GM12878 (cell line): ENCODE data around the gene XPO1. TPM values are rescaled to one million over a fixed set of nuclear protein-coding genes. Genes with fewer than 3 reads are reported as not detected.

Experiments used
- ATAC-seq: fragments of 200-7000 bp; cut with Tn5 transposase; 3 replicates; pipeline ENCODE4 v1.9.1; 2020; ENCODE audit warnings: mild to moderate bottlenecking, moderate library complexity
- BruUV-seq: library from RNA; stranded (reverse); fragments of 400-500 nt; replicated peaks from 2 replicates; lab custom pipeline; 2021; lab: Mats Ljungman, UMichigan
- CTCF ChIA-PET: fragments of 300-600 bp; sonication (Branson Sonifier 250); formaldehyde crosslinking; extraction: SDS; loops from one replicate; lab custom pipeline; 2021; ENCODE audit warnings: inconsistent platforms; lab: Yijun Ruan, JAX
- POLR2A ChIA-PET: fragments of 350-600 bp; formaldehyde crosslinking; extraction: SDS; loops from one replicate; lab custom pipeline; 2021; ENCODE audit warnings: inconsistent platforms; lab: Charles Lee
- RAD21 ChIA-PET: fragments of 300-600 bp; sonication (Branson Sonifier 250); formaldehyde crosslinking; loops from one replicate; lab custom pipeline; 2023; ENCODE audit warnings: antibody characterized with exemption; ENCODE audit not compliant: unreplicated experiment; lab: Charles Lee
- SMC1A ChIA-PET: fragments of 300-600 bp; sonication (Branson Sonifier 250); formaldehyde crosslinking; loops from one replicate; lab custom pipeline; 2023; ENCODE audit not compliant: unreplicated experiment, uncharacterized antibody; lab: Charles Lee
- DNase-seq: peaks from one replicate; pipeline ENCODE4 v3.0.0-alpha.2; 2011; ENCODE audit warnings: low read depth, low spot score
- FAIRE-seq: peaks from 3 replicates; lab custom pipeline; 2011; peaks lifted over from hg19 to GRCh38; lab: Jason Lieb, UNC
- H2AFZ ChIP-seq: 2 replicates; pipeline ENCODE4 v1.6.0; 2011; ENCODE audit warnings: low read depth, low read length, control low read depth; ENCODE audit not compliant: control insufficient read depth
- H3K27ac ChIP-seq: 2 replicates; pipeline ENCODE4 v1.5.1; 2011; ENCODE audit warnings: control low read depth; ENCODE audit not compliant: control insufficient read depth, insufficient read depth
- H3K27me3 ChIP-seq, 2 experiments: replicated peaks in 1 of 2; 2 replicates each; pipeline versions ENCODE4 v1.6.0 to v1.6.1; 2011; ENCODE audit warnings: low read length in 1 of 2; ENCODE audit not compliant: control insufficient read depth in 2 of 2, insufficient read depth in 2 of 2
- H3K36me3 ChIP-seq, 2 experiments: 2 replicates each; pipeline ENCODE4 v1.5.1; 2011; ENCODE audit warnings: low read length in 1 of 2; ENCODE audit not compliant: control insufficient read depth in 2 of 2, insufficient read depth in 2 of 2
- H3K4me1 ChIP-seq: 2 replicates; pipeline ENCODE4 v1.6.1; 2011; ENCODE audit warnings: mild to moderate bottlenecking, low read length, moderate library complexity, mixed read lengths; ENCODE audit not compliant: control insufficient read depth, insufficient read depth
- H3K4me2 ChIP-seq: 2 replicates; pipeline ENCODE4 v1.6.0; 2011; ENCODE audit warnings: control low read depth; ENCODE audit not compliant: control insufficient read depth, insufficient read depth
- H3K4me3 ChIP-seq: fragments of 200-600 bp; sonication (generic); 2 replicates; pipeline ENCODE4 v1.5.1; 2016
- H3K79me2 ChIP-seq: 2 replicates; pipeline ENCODE4 v1.6.0; 2011; ENCODE audit warnings: low read length; ENCODE audit not compliant: control insufficient read depth, insufficient read depth
- H3K9ac ChIP-seq: 2 replicates; pipeline ENCODE4 v1.8.0; 2011; ENCODE audit warnings: low read length, control low read depth, mixed read lengths; ENCODE audit not compliant: control insufficient read depth, insufficient read depth
- H3K9me3 ChIP-seq: replicated peaks from 3 replicates; pipeline ENCODE4 v1.5.1; 2011; ENCODE audit warnings: mild to moderate bottlenecking, low read length; ENCODE audit not compliant: control insufficient read depth, insufficient read depth
- H4K20me1 ChIP-seq: 2 replicates; pipeline ENCODE4 v1.6.0; 2011; ENCODE audit not compliant: control insufficient read depth, insufficient read depth
- ASH2L ChIP-seq: fragments of 300-600, 200-600 bp; sonication (generic); IDR thresholded peaks from 2 replicates; pipeline ENCODE4 v1.6.1; 2017; ENCODE audit warnings: low read depth, mild to moderate bottlenecking, borderline replicate concordance
- BHLHE40 ChIP-seq, 2 experiments: fragments of 450-650 bp in 1 of 2; IDR thresholded peaks; 2 replicates each; pipeline ENCODE4 v1.6.1; 2011 to 2017; ENCODE audit warnings: low read depth in 2 of 2, borderline replicate concordance in 1 of 2, improper control_type of control experiment in 1 of 2, low read length in 1 of 2, mild to moderate bottlenecking in 1 of 2
- CHD2 ChIP-seq: IDR thresholded peaks from 2 replicates; pipeline ENCODE4 v1.6.1; 2011; ENCODE audit warnings: low read depth, low read length, improper control_type of control experiment, borderline replicate concordance
- EZH2 ChIP-seq: IDR thresholded peaks from 2 replicates; pipeline ENCODE4 v1.6.1; 2012; ENCODE audit warnings: low read depth, mild to moderate bottlenecking, control low read depth, inconsistent platforms, low read length, borderline replicate concordance; ENCODE audit not compliant: control insufficient read depth
- MYC ChIP-seq: IDR thresholded peaks from 2 replicates; pipeline ENCODE4 v1.6.1; 2011; ENCODE audit warnings: mild to moderate bottlenecking, low read length, moderate library complexity, inconsistent platforms; ENCODE audit not compliant: insufficient read depth, insufficient replicate concordance, insufficient read length, severe bottlenecking
- NFXL1 ChIP-seq: fragments of 450-650 bp; IDR thresholded peaks from 2 replicates; pipeline ENCODE4 v1.6.1; 2017; ENCODE audit warnings: antibody characterized with exemption, mild to moderate bottlenecking, borderline replicate concordance
- WGBS: methylation state at CpG from one replicate; pipeline ENCODE4 v1.1.6; 2016; ENCODE audit warnings: low lambda C conversion rate; ENCODE audit not compliant: insufficient replicate concordance, insufficient coverage; ENCODE audit errors: missing lambda C conversion rate; 5-methylcytosine and 5-hydroxymethylcytosine counted together
- in situ Hi-C: fragments of 300-500 bp; cut with MboI; formaldehyde crosslinking; loops from 9 replicates; pipeline ENCODE4 v1.14.3; 2018; ENCODE audit warnings: mixed read lengths
- intact Hi-C: fragments of 100-400 bp; cut with micrococcal nuclease; formaldehyde crosslinking; loops from one replicate; pipeline ENCODE4 v1.14.2; 2022; ENCODE audit not compliant: unreplicated experiment
- polyA plus RNA-seq, 11 experiments: library from polyadenylated mRNA; depleted of rRNA in 4 of 11; unstranded in 6 of 11; stranded (reverse) in 5 of 11; fragments of >200 nt; fragmentation: Nextera tagmentation in 4 of 11; fragmentation: Illumina TruSeq in 1 of 11; extraction: Ambion mirVana in 4 of 11; extraction: Trizol in 1 of 11; gene quantifications; 1 replicate in 1 of 11; 2 replicates in 10 of 11; pipeline versions ENCODE4 v1.2.1 to v1.2.3, GENCODE V29; 2011 to 2016; ENCODE audit warnings: inconsistent platforms in 2 of 11, missing spikeins in 2 of 11, low read depth in 1 of 11
- total RNA-seq, 4 experiments: library from RNA; depleted of rRNA in 3 of 4; stranded (reverse); fragments of >200 nt in 3 of 4; fragmentation: Illumina TruSeq in 1 of 4; extraction: Trizol in 1 of 4; gene quantifications; 2 replicates each; pipeline versions ENCODE4 v1.2.1 to v1.2.3, GENCODE V29; 2013 to 2021
- TF ChIP-seq, protein P1 (sequence below): fragments of 150-350 bp; IDR thresholded peaks from 2 replicates; pipeline ENCODE4 v1.6.1; 2016; ENCODE audit warnings: low read depth, low read length
- TF ChIP-seq, protein P2 (sequence below): fragments of 450-650 bp; IDR thresholded peaks from 2 replicates; pipeline ENCODE4 v1.6.1; 2017; ENCODE audit warnings: antibody characterized with exemption, mild to moderate bottlenecking, moderate library complexity
- TF ChIP-seq, protein P3 (sequence below): IDR thresholded peaks from 2 replicates; pipeline ENCODE4 v1.6.1; 2011; ENCODE audit warnings: mild to moderate bottlenecking, low read depth, low read length, moderate library complexity; ENCODE audit not compliant: insufficient replicate concordance
- TF ChIP-seq, protein P4 (sequence below): fragments of 450-650 bp; IDR thresholded peaks from 2 replicates; pipeline ENCODE4 v1.6.1; 2016; ENCODE audit warnings: mild to moderate bottlenecking

Gene XPO1
- total and polyA plus RNA-seq, 10 of the 15 experiments (the other 5 are each of a cell fraction or from before 2014, with no cell fraction given): 57.3 to 216 (median 153) TPM

DNA sequence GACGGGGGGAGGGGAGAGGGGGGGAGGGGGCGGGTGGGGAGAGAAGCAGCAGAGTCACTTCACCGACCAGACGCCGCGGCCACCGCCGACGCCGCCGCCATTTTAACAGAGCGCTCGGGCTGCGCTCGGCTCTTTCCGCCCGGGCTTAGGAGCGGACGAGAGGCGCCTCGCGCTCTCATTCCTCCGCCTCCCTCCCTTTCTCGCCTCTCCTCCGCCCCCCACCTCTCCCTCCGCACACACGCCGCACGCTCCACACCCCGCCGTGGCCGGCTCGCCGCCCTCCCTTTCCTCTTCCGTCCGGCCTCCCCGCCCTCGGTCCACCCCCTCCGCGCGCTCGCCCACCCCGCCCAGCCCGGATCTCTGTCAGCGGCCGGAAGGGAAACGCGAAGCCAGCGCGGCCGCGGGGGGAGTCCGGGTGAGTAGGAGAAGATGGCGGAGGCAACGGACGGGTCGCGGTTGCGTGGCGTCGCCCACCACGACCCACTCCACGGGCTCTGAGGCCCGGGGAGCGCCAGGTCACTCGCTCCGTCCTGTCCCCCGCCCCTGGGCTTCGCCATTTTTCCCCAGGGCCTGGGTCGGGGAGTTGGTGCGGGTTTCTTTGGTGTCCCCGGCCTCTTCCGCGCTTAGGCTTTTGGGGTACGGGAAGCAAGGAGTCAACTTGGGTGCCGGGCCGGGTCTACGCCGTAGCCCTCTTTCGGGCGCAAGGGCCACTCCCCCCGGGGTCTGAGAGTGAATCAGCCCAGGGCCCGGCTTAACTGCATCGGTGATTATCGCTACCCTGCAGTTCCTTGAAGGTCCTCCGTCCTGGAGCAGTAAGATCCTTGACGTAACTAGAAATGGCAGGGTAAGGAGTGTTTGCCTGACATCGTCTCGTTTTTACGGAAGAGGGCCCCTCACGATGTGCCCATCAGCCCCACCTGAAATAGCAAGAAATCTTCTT is 66.9 kb downstream of the XPO1 start, which contains the start of gene USP34:
TSS of gene USP34 (minus strand) at position 123 of the 940 bp plus-strand sequence. CDS start 395 bp downstream, outside the sequence.
- Histone ChIP-seq H2AFZ (peak within 1 kb of the TSS; percentile 84), H3K27me3 (no peaks in the 10 kb centered on the region)
- POLR2A ChIA-PET: interaction anchor here (0.5 to 1.9 kb wide), 6 partner anchors 22 to 76 kb away, joined by 3 to 5 read pairs (median 4); no protein-coding TSS in a partner anchor
- TF ChIP-seq, protein P1, sequence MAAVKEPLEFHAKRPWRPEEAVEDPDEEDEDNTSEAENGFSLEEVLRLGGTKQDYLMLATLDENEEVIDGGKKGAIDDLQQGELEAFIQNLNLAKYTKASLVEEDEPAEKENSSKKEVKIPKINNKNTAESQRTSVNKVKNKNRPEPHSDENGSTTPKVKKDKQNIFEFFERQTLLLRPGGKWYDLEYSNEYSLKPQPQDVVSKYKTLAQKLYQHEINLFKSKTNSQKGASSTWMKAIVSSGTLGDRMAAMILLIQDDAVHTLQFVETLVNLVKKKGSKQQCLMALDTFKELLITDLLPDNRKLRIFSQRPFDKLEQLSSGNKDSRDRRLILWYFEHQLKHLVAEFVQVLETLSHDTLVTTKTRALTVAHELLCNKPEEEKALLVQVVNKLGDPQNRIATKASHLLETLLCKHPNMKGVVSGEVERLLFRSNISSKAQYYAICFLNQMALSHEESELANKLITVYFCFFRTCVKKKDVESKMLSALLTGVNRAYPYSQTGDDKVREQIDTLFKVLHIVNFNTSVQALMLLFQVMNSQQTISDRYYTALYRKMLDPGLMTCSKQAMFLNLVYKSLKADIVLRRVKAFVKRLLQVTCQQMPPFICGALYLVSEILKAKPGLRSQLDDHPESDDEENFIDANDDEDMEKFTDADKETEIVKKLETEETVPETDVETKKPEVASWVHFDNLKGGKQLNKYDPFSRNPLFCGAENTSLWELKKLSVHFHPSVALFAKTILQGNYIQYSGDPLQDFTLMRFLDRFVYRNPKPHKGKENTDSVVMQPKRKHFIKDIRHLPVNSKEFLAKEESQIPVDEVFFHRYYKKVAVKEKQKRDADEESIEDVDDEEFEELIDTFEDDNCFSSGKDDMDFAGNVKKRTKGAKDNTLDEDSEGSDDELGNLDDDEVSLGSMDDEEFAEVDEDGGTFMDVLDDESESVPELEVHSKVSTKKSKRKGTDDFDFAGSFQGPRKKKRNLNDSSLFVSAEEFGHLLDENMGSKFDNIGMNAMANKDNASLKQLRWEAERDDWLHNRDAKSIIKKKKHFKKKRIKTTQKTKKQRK: no peak
- peak; percentile 86 to 93; a peak in 3 of 4 replicates for TF ChIP-seq BHLHE40 (IDR thresholded peaks at IDR 0.05; ENCODE audit: borderline replicate concordance in 1 of 2, low read depth in 2 of 2, low read length in 1 of 2)
- TF ChIP-seq, protein P2, sequence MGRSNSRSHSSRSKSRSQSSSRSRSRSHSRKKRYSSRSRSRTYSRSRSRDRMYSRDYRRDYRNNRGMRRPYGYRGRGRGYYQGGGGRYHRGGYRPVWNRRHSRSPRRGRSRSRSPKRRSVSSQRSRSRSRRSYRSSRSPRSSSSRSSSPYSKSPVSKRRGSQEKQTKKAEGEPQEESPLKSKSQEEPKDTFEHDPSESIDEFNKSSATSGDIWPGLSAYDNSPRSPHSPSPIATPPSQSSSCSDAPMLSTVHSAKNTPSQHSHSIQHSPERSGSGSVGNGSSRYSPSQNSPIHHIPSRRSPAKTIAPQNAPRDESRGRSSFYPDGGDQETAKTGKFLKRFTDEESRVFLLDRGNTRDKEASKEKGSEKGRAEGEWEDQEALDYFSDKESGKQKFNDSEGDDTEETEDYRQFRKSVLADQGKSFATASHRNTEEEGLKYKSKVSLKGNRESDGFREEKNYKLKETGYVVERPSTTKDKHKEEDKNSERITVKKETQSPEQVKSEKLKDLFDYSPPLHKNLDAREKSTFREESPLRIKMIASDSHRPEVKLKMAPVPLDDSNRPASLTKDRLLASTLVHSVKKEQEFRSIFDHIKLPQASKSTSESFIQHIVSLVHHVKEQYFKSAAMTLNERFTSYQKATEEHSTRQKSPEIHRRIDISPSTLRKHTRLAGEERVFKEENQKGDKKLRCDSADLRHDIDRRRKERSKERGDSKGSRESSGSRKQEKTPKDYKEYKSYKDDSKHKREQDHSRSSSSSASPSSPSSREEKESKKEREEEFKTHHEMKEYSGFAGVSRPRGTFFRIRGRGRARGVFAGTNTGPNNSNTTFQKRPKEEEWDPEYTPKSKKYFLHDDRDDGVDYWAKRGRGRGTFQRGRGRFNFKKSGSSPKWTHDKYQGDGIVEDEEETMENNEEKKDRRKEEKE: no peak
- TF ChIP-seq, protein P3, sequence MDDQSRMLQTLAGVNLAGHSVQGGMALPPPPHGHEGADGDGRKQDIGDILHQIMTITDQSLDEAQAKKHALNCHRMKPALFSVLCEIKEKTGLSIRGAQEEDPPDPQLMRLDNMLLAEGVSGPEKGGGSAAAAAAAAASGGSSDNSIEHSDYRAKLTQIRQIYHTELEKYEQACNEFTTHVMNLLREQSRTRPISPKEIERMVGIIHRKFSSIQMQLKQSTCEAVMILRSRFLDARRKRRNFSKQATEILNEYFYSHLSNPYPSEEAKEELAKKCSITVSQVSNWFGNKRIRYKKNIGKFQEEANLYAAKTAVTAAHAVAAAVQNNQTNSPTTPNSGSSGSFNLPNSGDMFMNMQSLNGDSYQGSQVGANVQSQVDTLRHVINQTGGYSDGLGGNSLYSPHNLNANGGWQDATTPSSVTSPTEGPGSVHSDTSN: no peak
- TF ChIP-seq, protein P4, sequence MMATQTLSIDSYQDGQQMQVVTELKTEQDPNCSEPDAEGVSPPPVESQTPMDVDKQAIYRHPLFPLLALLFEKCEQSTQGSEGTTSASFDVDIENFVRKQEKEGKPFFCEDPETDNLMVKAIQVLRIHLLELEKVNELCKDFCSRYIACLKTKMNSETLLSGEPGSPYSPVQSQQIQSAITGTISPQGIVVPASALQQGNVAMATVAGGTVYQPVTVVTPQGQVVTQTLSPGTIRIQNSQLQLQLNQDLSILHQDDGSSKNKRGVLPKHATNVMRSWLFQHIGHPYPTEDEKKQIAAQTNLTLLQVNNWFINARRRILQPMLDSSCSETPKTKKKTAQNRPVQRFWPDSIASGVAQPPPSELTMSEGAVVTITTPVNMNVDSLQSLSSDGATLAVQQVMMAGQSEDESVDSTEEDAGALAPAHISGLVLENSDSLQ: no peak
- TF ChIP-seq EZH2: no peak
- TF ChIP-seq NFXL1: no peak
- TF ChIP-seq MYC: no peak
- no peak for TF ChIP-seq CHD2
- no peak for TF ChIP-seq ASH2L

More for the DNA sequence above, 66.9 kb downstream of the XPO1 start, which contains the start of gene USP34:
- Histone ChIP-seq H4K20me1 (no peaks in the 10 kb centered on the region), H3K9ac (peak within 1 kb of the TSS; percentile 97), H3K9me3 (no peaks in the 10 kb centered on the region), H3K79me2 (peaks cover 56% of the 10 kb centered on the region), H3K4me3 (peak within 1 kb of the TSS; percentile 98), H3K4me1 (no peaks in the 10 kb centered on the region; the same call in 1 of the 2 replicates), H3K27ac (peak within 1 kb of the TSS; percentile 97), H3K4me2 (peak within 1 kb of the TSS; percentile 89), H3K36me3 (peaks cover 0 to 4% of the 10 kb centered on the region in 2 experiments; a peak in 2 of 4 replicates)
- peak; percentile 87 for DNase-seq
- CTCF ChIA-PET: interaction anchor here (0.9 to 2.0 kb wide), 4 partner anchors 35 to 63 kb away, joined by 3 to 14 read pairs (median 4); no protein-coding TSS in a partner anchor
- in situ Hi-C loops: no loop called here
- SMC1A ChIA-PET: interaction anchor here (0.7 to 1.7 kb wide), 8 partner anchors 9 to 304 kb away, joined by 3 to 14 read pairs (median 3); no protein-coding TSS in a partner anchor
- ATAC-seq: peak; percentile 93
- TSS peak; percentile 91 for BruUV-seq
- intact Hi-C loops: loop anchor here (2.0 kb wide), 1 partner anchor 68 kb away; the partner anchor contains the start of gene XPO1
- under 1% methylated on average over 29 of the region's 91 CpGs for WGBS
- FAIRE-seq: no peak
- RAD21 ChIA-PET: interaction anchor here (0.6 to 2.7 kb wide), 4 partner anchors 25 to 409 kb away, joined by 3 to 13 read pairs (median 3); no protein-coding TSS in a partner anchor
